Spleen (tissue), 11 donors: Measurements from ENCODE around the gene FYN. TPM values are rescaled to one million over a fixed set of nuclear protein-coding genes. Genes with fewer than 3 reads are reported as not detected.
A peak's percentile ranks its signal among the peaks of the same experiment; 100 is the strongest.

Experiments
- DNase-seq: peaks from one replicate; pipeline ENCODE4 v3.0.0-alpha.2; 2020
- H3K27ac ChIP-seq, 8 donors: fragments of 200-600 bp; sonication (generic) in 7 of 8; 1 replicate in 4 of 8; 2 replicates in 4 of 8; pipeline versions ENCODE4 v1.5.0 to v1.8.0; 2016 to 2021; ENCODE audit warnings: inconsistent platforms in 4 of 8, mild to moderate bottlenecking in 4 of 8, moderate library complexity in 1 of 8
- H3K27me3 ChIP-seq, 7 donors: fragments of 200-600 bp; sonication (generic) in 6 of 7; replicated peaks in 1 of 7; 1 replicate in 4 of 7; 2 replicates in 3 of 7; pipeline versions ENCODE4 v1.5.0 to v1.8.0; 2016 to 2021; ENCODE audit warnings: inconsistent platforms in 3 of 7, mild to moderate bottlenecking in 1 of 7
- H3K36me3 ChIP-seq, 6 donors: fragments of 200-600 bp; sonication (generic) in 5 of 6; 1 replicate in 4 of 6; 2 replicates in 2 of 6; pipeline versions ENCODE4 v1.5.0 to v1.8.0; 2016 to 2021; ENCODE audit warnings: inconsistent platforms in 2 of 6
- H3K4me1 ChIP-seq, 6 donors: fragments of 200-600 bp; sonication (generic) in 5 of 6; 1 replicate in 3 of 6; 2 replicates in 3 of 6; pipeline versions ENCODE4 v1.5.0 to v1.8.0; 2016 to 2021; ENCODE audit warnings: inconsistent platforms in 3 of 6
- H3K4me3 ChIP-seq, 8 donors: fragments of 200-600 bp; sonication (generic) in 7 of 8; 1 replicate in 4 of 8; 2 replicates in 4 of 8; pipeline versions ENCODE4 v1.5.0 to v1.8.0; 2016 to 2021; ENCODE audit warnings: inconsistent platforms in 4 of 8, mild to moderate bottlenecking in 4 of 8, moderate library complexity in 2 of 8
- H3K9me3 ChIP-seq, 8 donors: fragments of 200-600 bp; sonication (generic) in 7 of 8; 1 replicate in 4 of 8; 2 replicates in 4 of 8; pipeline versions ENCODE4 v1.5.0 to v1.8.0; 2016 to 2021; ENCODE audit warnings: inconsistent platforms in 4 of 8
- POLR2A ChIP-seq, 3 donors: fragments of 450-650 bp; IDR thresholded peaks; one replicate each; pipeline ENCODE4 v1.5.1; 2017; ENCODE audit warnings: antibody characterized with exemption in 3 of 3, mild to moderate bottlenecking in 1 of 3
- POLR2AphosphoS5 ChIP-seq, 3 donors: sonication (generic); formaldehyde crosslinking; IDR thresholded peaks; one replicate each; pipeline ENCODE4 v1.5.1; 2017; ENCODE audit warnings: antibody characterized with exemption in 3 of 3
- WGBS, 5 donors: extraction: QIAGEN DNeasy Blood & Tissue Kit in 3 of 5; methylation state at CpG; one replicate each; pipeline versions ENCODE4 v1.1.5 to v1.1.7; 2013 to 2018; 5-methylcytosine and 5-hydroxymethylcytosine counted together
- intact Hi-C: fragments of 100-400 bp; cut with DNase I; formaldehyde crosslinking; loops from one replicate; pipeline ENCODE4 v1.15.0; 2023; ENCODE audit warnings: low total_unique reads
- polyA plus RNA-seq, 3 donors: library from polyadenylated mRNA; stranded (reverse); fragments of 200-250 nt; gene quantifications; one replicate each; pipeline ENCODE4 v1.2.1, GENCODE V29; 2013
- total RNA-seq, 7 donors: library from RNA; depleted of rRNA in 3 of 7; stranded (reverse); fragments of >200 nt in 3 of 7; fragmentation: NEBNext Ultra II Directional in 4 of 7; extraction: Animal tissue kit (Norgen Biotek cat#: 25700) in 4 of 7; gene quantifications; one replicate each; pipeline versions ENCODE4 v1.1.0 to v1.2.1, GENCODE V29; 2016 to 2021
- TF ChIP-seq, protein P1 (sequence below), 11 experiments: fragments of 200-600 bp in 7 of 11; fragments of 450-650 bp in 4 of 11; sonication (generic) in 4 of 11; IDR thresholded peaks in 8 of 11; conservative IDR thresholded peaks in 3 of 11; 1 replicate in 7 of 11; 2 replicates in 4 of 11; pipeline versions ENCODE4 v1.4.0 to v1.8.0; 2016 to 2021; ENCODE audit warnings: antibody characterized with exemption in 11 of 11, inconsistent platforms in 4 of 11, mild to moderate bottlenecking in 1 of 11
- donor health status: healthy with polysubstance abuse.
- donor health status: DM: no; HTN: no; CAD: no; lungs with moderate emphysema.
- donor health status: DM: no; HTN: no; CAD: no.
- donor health status: Bipolar disorder and iron deficiency.
- donor health status: healthy.
- donor health status: DM: no; HTN: no; CAD: no.
- donor health status: DM: yes; HTN: yes; CAD: no.

Gene FYN
- total and polyA plus RNA-seq, 10 donors: 56.6 to 409 (median 205) TPM

DNA sequence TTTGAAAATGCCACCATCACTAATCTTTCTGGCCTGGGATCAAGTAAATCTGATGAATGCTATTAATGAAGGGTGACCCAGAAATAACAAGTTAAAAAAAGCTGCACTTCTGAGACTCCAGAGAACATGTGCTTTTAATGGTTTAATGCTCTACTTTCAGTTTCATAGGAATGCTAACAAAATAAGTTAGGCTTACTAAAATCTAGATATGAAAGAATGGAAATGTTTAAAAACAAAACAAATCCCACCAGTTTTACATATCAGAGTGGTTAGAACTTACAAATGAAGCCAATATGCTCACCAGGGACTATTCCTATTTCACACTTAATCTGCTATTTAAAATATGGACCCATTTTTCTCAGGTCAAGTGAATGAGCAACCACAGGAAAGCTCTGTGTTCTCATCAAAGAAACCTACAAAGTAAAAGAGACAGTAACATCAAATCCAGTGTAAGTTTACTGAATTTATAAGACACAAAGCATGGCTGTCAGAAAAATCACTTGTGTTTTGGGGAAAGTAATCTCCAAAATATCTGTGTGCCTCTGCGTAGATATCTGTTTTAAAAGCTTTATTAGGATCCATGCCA is 40.3 kb downstream of the FYN start:
- WGBS, 5 donors: 82 to 92% (median 89%) methylated on average over 1 of the region's 1 CpG
- peak overlapping the region in 7 of 8 donors; percentile 5 to 47 (median 13) for H3K27ac ChIP-seq

GRCh38 chr6:111831408-111831807 is 41.8 kb downstream of the FYN start:
- no peaks in the 10 kb centered on the region for H3K27me3 ChIP-seq
- H3K4me3 ChIP-seq: no peak overlapping the region
- H3K4me1 ChIP-seq: peaks cover 12 to 99% (median 49%) of the 10 kb centered on the region in 6 donors
- TF ChIP-seq, protein P1, sequence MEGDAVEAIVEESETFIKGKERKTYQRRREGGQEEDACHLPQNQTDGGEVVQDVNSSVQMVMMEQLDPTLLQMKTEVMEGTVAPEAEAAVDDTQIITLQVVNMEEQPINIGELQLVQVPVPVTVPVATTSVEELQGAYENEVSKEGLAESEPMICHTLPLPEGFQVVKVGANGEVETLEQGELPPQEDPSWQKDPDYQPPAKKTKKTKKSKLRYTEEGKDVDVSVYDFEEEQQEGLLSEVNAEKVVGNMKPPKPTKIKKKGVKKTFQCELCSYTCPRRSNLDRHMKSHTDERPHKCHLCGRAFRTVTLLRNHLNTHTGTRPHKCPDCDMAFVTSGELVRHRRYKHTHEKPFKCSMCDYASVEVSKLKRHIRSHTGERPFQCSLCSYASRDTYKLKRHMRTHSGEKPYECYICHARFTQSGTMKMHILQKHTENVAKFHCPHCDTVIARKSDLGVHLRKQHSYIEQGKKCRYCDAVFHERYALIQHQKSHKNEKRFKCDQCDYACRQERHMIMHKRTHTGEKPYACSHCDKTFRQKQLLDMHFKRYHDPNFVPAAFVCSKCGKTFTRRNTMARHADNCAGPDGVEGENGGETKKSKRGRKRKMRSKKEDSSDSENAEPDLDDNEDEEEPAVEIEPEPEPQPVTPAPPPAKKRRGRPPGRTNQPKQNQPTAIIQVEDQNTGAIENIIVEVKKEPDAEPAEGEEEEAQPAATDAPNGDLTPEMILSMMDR (IDR thresholded peaks at IDR 0.05 in 8 of 11, conservative IDR thresholded peaks at IDR 0.05 in 3 of 11): no peak
- TF ChIP-seq POLR2AphosphoS5 (IDR thresholded peaks at IDR 0.05): no peak
- TF ChIP-seq POLR2A (IDR thresholded peaks at IDR 0.05): no peak
- 61 to 88% (median 76%) methylated on average over 2 of the region's 2 CpGs for WGBS, 5 donors
- DNase-seq: no peak
- no peaks in the 10 kb centered on the region for H3K9me3 ChIP-seq
- intact Hi-C loops: no loop called here
- no peak overlapping the region for H3K27ac ChIP-seq
- H3K36me3 ChIP-seq: peaks cover 0 to 6% (median 0%) of the 10 kb centered on the region in 6 donors

More for the DNA sequence above, 40.3 kb downstream of the FYN start:
- Histone ChIP-seq H3K36me3 (peaks cover 0 to 6% (median 0%) of the 10 kb centered on the region in 6 donors), H3K27me3 (no peaks in the 10 kb centered on the region), H3K4me3 (no peak overlapping the region), H3K9me3 (no peaks in the 10 kb centered on the region), H3K4me1 (peaks cover 8 to 99% (median 42%) of the 10 kb centered on the region in 6 donors)
- intact Hi-C loops: no loop called here
- TF ChIP-seq POLR2A (IDR thresholded peaks at IDR 0.05): no peak
- TF ChIP-seq POLR2AphosphoS5 (IDR thresholded peaks at IDR 0.05): no peak
- TF ChIP-seq, protein P1 (IDR thresholded peaks at IDR 0.05 in 8 of 11, conservative IDR thresholded peaks at IDR 0.05 in 3 of 11): no peak
- DNase-seq: no peak

GRCh38 chr6:111829998-111830397 is 43.3 kb downstream of the FYN start:
- Histone ChIP-seq H3K9me3 (no peaks in the 10 kb centered on the region), H3K4me3 (no peak overlapping the region), H3K27me3 (no peaks in the 10 kb centered on the region), H3K4me1 (peaks cover 12 to 99% (median 52%) of the 10 kb centered on the region in 6 donors), H3K36me3 (peaks cover 0 to 6% (median 0%) of the 10 kb centered on the region in 6 donors), H3K27ac (no peak overlapping the region)
- 55 to 82% (median 71%) methylated on average over 2 of the region's 2 CpGs for WGBS, 5 donors
- TF ChIP-seq POLR2AphosphoS5 (IDR thresholded peaks at IDR 0.05): no peak
- intact Hi-C loops: no loop called here
- no peak for DNase-seq

- H3K4me1 ChIP-seq: peaks cover 12 to 99% (median 55%) of the 10 kb centered on the region in 6 donors
- H3K4me3 ChIP-seq: no peak overlapping the region
- H3K27ac ChIP-seq: no peak overlapping the region
- H3K27me3 ChIP-seq: no peaks in the 10 kb centered on the region
- TF ChIP-seq POLR2AphosphoS5 (IDR thresholded peaks at IDR 0.05) (no peak), POLR2A (IDR thresholded peaks at IDR 0.05) (no peak)
- TF ChIP-seq, protein P1 (IDR thresholded peaks at IDR 0.05 in 8 of 11, conservative IDR thresholded peaks at IDR 0.05 in 3 of 11): no peak
- no peaks in the 10 kb centered on the region for H3K9me3 ChIP-seq
- no peak for DNase-seq
- WGBS, 5 donors: 62 to 89% (median 82%) methylated on average over 3 of the region's 3 CpGs
- intact Hi-C loops: no loop called here
- peaks cover 0 to 6% (median 0%) of the 10 kb centered on the region in 6 donors for H3K36me3 ChIP-seq
Measured at GRCh38 chr6:111829581-111829980, 43.7 kb downstream of the FYN start.
